Activated T-cell treated with anti-CD3 and anti-CD28 coated beads, Interleukin-2, amount 50 U/mL, for 48 hours (primary cell): ENCODE results near the gene TENT4A.

ENCODE experiments used
- DNase-seq, 2 experiments: peaks; one replicate each; pipeline ENCODE4 v3.0.0-alpha.2; 2020

The TENT4A gene

DNA sequence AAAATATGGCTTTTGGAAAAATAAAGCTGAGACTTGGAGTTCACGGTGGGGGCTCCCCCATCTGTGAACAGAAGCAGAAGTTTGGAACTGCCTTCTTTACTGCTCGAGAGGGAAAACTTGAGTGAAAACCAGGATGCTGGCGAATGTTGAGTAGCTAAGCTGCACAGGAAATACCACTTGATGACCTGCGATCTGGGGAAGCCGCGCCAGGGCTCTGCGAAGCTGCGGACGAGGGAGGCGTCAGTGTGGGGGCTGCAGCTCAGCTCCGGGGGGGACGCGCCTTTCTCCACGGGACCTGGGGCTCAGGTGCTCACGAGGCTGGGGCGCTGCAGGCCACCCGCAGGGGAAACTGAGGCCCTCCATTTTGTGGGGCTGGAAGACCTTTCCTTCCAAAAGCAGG is 62.3 kb downstream of the TENT4A start:
- DNase-seq, result no peak

DNA sequence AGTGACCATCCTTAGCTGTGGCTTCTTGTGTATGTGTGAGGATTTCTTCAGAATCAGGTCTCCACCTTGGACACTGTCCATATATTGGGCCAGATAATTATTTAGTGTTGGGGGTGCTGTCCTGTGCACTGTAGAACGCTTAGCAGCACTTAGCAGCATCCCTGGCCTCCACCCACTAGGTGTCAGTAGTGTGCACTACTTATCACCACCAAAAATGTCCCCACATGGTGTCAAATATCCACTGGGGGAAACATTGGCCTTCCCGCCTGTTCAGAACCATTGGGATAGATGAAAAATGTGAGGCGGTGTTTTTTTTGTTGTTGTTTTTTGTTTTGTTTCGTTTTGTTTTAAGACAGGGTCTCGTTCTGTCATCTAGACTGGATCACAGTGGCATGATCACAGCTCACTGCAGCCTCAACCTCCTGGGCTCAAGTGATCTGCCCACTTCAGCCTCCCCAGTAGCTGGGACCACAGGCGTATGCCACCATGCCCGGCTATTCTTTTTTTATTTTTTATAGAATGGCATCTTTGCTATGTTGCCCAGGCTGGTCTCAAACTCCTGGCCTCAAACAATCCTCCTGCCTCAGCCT is 67.7 kb downstream of the TENT4A start:
- DNase-seq, result peak; percentile 48 to 54

DNA sequence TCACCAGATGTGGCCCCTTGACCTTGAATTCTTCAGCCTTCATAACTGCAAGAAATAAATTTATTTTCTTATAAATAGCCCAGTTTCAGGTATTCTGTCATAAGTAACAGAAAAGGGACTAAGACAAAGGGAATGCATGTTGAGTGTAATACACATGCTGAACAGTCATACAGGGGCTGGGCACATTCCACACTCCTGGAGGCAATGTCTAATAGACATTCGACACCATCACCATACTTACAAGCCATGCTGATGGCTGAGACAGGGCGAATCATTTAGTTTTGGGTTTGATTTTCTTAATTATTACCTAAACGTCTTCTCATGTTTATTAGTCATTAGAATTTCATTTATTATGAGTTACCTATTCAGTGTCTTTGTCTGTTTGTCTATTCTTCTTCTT is 68.5 kb downstream of the TENT4A start:
- no peak for DNase-seq

DNA sequence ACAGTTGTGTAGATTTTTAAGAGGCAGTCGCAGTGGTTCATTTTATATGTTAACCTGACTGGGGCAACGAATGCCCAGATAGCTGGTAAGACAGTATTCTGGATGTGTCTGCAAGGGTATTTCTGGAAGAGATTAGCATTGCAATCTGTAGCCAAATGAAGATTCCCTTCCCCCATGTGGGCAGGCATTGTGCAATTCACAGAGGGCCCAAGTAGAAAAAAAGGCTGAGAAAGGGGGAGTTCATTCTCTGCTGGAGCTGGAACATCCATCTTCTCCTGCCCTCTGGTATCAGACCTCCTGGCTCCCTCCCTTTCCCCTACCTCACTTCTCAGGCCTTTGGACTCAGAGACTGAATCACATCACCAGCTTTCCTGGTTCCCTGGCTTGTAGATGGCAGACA is 70.6 kb downstream of the TENT4A start:
- no peak for DNase-seq

DNA sequence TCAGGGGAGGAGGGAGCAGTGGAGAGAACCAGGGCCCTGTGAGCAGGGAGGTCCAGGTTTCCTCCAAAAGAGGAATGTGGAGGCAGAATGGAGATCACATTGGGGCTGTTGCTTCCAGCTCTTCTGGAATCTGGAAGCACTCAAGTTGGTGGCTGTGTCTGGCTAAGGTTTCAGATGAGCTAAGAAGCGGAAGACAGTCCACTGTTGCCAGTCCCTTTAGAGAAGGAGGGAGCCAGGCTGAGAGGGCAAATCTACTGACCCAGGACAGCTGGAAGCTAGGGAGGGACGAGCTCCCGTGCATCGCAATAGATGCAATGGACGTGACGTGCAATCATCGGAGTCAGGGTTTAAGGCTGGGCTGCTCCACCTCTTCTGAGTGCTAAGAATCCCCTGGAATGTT is 71.2 kb downstream of the TENT4A start:
- no peak for DNase-seq

DNA sequence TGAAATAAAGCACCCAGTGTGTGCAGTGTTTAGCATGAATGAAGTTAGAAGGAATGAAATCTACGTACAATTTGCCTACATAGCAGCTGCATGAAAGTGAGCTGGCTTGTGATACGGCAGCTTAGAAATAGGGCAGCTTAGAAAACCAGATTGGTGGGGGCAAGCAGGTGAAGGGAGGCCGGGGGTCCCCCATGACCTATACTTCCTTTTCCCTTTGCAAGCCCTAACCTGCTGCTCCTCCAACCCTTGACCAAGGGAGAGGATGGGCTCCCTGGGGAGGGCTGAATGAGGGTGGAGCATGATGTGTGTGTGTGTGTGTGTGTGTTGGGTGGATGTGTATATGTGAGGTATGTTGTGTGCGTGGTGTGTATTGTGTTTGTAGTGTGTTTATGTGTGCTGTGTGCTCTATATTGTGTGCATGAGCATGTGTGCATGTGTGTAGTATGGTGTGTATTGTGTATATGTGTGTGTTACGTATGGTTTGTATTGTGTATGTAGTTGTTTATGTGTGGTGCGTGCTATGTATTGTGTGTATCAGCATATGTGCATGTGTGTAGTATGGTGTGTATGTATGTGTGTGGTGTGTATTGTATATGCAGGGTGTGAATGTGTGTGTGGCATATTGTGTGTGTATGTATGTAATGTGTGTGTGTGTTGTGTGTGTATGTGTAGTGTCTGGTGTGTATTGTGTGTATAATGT is 72.1 kb downstream of the TENT4A start:
- no peak for DNase-seq

DNA sequence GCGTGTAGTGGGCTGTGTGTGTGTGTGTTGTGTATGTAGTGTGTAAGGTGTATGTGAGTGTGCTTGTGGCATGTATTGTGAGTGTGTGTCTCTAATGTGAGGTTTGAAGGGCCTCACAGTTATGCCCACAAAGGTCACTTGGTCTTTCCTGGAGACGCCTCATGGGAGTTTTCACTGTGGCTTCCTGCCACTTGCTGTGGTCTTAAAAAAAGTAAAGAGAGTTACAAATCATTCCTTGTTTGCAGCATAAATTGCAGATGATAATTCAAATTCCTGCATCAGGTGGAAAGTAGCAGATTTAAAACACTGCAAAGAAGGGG is 72.6 kb downstream of the TENT4A start:
- no peak for DNase-seq

DNA sequence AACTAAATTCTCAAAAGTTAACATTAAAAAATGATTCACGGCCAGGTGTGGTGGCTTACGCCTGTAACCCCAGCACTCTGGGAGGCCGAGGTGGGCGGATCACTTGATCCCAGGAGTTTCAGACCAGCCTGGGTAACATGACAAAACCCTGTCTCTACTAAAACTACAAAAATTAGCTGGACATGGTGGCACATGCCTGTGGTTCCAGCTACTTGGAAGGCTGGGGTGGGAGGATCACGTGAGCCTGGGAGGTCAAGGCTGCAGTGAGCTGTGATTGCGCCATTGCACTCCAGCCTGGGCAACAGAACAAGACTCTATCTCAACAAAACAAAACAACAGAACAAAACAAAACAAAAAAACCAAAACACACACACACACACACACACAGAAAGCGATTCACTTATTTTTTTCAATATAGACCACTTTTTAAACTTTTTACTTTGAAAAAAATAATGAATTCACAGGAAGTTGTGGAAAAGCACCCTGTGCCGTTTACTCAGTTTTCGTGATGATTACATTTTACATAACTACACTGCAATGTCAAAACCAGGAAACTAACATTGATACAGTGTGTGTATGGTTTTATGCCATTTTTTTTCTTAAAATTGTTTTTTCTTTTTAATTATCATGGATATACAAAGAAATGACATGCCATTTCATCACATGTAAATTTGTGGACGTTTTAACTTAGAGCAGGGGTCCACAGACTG is 73.7 kb downstream of the TENT4A start:
- no peak for DNase-seq

DNA sequence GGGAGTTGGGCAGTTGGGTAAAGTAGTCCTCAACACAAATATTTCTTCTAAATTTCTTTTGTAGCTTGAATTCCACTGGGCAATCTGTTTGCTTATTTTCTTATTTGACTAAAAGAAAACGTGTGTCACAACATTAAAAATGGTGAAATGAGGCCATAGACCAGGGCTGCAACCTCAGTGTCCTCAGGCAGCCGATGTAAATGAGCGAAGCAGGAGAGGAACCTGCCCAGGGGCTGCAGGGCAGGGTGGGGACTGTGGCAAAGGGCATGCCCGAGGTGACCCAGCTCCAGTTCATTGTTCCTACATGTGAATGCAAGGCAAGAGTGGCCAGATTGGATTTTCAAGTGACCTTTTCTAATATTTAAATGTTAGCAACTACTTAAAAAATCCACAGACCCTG is 74.7 kb downstream of the TENT4A start:
- no peak for DNase-seq

DNA sequence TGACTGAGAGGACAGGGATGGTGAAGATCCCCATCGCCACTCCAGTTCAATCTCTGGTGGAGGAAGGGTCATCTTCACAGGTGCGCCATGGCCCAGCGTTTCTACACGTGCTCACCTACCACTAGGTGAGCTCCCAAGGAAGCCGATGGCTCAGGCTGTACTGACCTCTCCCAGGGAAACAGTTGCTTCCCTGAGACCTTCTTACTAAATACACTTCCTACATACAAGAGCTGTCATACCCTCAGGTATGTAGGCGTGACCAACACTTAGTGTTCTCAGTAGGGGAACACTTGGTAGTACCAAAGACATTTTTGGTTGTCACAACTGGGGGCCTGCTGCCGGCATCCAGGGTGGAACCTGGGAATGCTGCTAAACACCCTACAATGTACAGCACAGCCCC is 75.2 kb downstream of the TENT4A start:
- no peak for DNase-seq

DNA sequence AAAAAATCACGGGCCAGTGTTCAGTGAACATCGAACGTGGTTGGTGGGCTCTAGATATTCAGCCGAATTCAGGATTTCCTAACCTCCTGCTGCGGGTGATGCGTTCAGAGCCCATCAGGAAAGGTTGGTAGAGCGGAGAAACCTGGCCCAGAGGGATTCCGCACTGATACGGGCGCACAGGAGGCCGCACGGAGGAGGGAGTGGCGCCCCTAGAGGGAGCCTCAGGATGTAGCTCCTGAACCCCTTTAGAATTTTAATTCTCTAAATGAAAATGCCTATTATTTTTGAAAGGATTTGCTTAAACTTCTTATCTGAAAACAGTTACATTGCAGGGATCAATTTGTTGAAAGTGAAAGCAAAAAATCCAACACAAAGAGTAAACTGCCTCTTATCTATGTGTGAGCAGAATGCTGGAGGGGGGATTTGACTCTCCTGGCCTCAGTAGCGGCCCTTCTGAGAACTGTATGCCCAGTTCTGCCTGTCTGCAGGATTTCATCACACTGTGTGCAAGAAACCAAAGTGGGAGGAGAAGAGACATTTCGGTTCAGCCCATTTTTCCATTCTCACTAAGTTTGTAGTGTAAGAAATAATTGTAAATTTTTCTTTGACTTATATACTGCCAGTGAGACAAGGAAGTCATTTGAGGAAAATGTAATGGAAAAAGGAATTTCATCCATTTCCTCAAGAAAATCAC is 75.9 kb downstream of the TENT4A start:
- no peak for DNase-seq

DNA sequence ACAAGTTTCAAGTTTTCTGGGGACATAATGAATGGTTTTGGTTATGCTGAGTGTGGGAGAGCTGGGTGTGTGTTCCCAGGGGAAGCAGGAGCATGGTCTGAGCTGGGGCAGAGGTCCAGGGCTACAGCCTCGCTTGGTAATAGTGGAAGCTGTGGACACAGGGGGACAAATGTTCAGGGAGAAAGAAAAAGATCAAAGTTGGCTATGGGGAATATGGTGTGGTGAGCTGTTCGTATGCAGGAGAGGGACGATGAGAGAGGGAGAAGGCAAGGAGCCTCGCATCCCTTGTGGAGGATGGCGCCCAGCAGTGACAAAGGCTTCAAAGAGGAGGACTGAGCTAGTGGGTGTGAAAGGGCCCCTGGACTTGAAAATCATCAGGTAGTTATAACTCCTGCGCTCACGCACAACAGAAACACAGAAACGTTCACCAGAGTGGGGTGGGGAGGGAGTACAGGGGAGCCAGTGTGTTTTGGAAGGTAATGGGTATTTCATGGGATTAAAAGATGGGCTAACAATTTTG is 77.2 kb downstream of the TENT4A start:
- DNase-seq, result no peak

DNA sequence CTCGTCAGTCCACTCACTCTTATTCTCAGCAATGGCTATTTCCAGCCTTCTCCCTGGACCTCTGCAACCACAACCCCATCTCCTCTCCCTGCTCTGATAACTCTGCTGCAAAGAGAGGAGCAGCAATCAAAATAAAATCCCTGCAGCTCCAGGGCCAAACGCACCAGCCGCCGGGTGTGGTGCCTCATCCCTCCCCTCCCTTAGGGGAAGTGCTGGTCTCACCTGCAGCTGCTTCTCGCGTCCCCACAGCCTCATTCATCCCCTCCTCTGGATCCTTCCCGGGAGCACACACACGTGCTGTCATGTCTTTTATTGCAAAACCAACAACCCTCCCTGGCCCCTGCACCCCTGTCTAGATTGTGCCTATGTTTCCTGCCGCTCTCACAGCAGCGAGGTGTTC is 77.8 kb downstream of the TENT4A start:
- no peak for DNase-seq

DNA sequence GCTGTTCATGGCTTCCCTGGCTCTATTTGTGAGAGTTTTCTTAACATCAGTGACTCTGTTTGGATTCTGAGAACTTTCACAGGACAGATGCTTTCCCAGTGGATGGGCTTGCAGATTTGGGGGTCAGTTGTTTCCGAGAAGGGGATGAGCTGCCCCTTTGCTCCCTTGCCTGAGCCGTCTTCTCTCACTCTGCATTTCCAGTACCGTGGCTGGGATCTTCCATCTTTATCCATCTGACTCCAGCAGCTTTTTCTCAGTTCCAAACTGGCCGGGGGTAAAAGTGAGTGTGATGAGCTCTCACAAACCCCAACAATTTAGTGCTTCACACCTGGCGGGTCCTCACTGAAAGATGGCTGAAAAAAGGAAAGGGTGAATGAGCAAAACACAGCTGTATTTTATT is 79.1 kb downstream of the TENT4A start:
- no peak for DNase-seq

DNA sequence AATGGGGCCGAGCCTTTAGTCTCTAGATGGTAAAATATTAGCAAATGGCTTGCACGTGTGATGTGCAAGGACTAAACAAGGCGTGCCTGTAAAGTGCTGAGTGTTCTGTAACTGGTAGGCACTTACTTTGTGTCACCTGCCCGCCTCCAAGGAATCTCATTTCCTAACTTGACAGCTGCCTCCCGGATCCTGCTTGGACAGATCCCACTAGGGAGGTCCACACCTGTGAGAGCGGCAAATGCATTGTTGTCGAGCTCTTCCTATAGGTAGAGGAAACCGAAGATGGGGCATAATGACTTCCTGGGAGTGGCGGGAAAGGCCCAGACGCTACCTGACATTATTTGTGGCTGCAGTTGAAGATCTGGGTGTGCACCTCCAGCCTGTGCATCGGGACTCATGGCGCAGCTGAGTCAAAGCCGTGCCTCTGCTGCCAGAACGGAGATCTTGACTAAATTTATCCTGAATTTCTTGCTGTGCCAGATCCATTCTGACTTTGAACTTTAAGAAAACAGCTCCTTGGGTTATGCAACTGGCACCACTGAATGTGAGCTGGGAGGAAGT is 79.8 kb downstream of the TENT4A start:
- DNase-seq, result no peak

DNA sequence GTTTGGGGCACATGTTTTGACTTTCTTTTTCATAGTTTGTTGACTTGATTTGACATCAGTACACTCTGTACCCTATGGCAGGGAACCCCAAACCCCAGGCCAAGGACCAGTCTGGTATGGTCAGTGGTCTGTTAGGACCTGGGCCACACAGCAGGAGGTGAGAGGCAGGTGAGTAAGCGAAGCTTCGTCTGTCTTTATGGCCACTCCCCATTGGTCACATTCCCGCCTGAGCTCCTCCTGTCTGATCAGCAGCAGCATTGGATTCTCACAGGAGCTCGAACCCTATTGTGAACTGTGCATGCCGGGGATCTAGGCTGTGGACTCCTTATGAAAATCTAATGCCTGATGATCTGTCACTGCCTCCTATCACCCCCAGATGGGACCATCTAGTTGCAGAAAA is 88.0 kb downstream of the TENT4A start:
- no peak for DNase-seq

DNA sequence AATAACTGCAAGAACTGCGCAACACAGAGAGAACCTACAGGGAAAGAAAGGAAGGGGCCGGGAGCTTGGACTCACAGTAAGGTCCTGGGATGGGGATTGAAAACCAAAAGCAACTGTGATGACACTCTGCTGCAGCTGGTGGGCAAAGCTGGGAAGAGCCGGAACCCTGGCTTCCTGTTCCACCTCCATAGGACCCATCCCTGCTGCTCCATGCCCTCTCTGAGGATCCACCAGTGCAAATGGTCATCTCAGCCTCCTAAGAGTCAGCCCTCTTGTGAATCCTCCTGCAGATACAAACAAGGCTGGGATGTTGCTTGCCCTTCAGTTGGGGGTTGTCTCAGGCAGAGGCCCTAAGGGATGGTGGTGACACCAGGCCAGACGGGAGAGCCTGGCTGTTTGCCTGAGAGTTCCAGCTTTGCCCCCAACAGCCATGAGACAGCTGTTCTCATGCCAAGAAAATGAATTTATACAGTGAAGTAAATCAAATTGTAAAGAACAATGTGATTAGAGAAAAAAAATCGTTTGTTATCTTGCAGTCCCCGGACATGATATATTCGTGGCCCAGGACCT is 90.8 kb downstream of the TENT4A start:
- no peak for DNase-seq

DNA sequence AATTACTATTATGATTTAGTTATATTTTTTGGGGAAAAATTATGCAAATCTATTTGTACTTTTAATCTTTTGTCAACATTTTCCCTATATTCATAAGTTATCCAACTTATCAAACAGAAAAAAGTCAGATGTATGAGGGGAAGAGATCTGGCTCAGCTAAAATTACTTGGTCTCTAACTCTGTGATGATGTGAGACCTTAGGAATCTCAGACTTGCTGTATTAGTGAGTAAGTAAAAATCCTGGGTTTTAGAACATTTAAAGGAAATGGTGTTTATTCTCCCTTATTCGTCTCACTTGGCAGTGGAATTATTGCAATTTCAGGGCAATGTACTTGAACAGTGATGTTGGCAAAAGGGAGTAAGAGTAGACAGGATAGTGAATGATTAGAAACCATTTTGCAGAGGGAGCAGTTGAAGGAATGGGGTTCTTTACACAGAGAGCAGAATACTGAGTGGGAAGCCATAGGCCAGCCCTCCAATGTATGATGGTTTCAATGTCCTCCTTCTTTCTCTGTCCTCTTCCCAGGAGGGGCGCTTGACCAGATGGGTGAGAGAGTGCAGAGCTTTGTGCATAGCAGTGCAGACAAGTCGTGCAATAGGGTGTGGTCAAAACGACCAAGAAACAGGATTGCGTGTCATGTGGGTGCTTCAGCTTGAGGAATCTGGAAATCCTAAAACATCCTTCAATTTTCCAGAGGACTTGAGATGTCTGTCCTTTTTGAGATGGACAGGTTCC is 91.7 kb downstream of the TENT4A start:
- DNase-seq, result no peak

DNA sequence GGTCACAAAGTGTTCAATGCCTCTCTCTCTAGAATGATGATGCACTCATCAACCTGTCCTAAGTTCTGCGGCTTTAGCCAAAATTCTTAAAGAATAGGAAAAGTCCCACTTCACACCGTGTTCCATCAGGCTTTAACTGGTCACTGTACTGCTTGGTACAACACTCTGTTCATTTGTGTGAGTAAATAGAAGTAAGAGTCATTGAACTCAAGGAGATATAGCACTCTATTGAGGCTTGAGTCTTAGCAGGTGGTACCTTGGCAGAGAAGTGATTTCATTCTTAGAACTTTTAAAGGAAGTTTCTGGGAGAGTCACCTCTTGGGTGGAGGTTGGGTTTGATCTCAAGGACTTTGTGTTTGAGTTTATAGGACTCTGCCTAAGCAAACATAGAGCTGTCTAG is 92.6 kb downstream of the TENT4A start:
- DNase-seq, result no peak
